ENCODE results near the gene MARCHF10.

MARCHF10 gene

DNA sequence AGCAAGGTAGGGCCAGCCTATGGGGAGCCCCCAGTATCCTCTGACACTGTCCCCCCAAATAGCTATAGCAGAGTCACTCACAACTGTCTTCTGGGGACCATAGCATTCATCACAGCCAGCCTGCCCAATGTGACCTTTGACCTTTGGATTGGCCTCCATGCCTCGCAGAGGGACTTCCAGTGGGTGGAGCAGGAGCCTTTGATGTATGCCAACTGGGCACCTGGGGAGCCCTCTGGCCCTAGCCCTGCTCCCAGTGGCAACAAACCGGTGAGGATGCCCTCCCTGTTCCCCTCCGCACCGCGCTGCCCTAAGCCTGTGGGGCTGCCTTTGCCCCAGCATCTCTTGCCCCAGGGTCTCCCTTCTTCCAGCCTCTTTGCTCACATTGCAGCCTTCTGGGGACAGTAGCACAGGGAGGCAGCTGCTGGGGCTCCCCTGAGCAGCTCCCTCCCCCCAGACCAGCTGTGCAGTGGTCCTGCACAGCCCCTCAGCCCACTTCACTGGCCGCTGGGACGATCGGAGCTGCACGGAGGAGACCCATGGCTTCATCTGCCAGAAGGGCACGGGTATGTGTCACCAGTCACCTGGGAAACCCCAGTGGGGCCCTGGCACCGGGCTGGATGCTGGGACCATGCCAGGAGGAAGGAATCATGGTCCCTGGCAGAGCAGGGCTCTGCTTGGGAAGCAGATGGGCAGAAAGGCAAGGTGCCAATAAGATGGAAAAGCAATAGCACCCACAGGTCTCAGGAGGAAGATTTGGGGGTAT lies 119.5 kb downstream of the MARCHF10 start:
- Histone ChIP-seq H3K4me1 (ENCODE audit: low read length) (no peaks in the 10 kb centered on the region), H3K36me3 (replicated peaks; ENCODE audit: low read depth, low read length) (no peaks in the 10 kb centered on the region), H3K4me2 (ENCODE audit: low read length) (no peak overlapping the region)

DNA sequence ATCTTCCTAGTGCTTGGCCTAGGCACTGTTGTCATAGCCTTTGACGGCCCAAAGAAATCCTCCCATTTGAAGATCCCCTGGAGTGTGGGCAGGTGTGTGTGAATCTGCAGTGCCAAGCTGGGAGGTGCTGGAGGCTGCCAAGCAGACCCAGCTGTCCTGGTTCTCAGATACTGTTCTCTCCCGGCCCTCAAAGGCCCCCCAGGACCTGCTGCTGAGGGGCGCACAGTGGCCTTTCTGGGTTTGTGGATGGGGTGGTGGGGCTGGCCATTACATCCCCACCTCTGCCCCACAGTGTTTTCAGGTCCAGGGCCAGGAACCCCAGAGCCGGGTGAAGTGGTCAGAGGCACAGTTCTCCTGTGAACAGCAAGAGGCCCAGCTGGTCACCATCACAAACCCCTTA lies 120.1 kb downstream of the MARCHF10 start:
- Histone ChIP-seq H3K36me3 (replicated peaks; ENCODE audit: low read depth, low read length) (no peaks in the 10 kb centered on the region), H3K9me3 (ENCODE audit: insufficient read depth, low read length) (no peaks in the 10 kb centered on the region), H3K9ac (ENCODE audit: low read length) (no peak overlapping the region), H3K27me3 (ENCODE audit: low read depth, low read length) (no peaks in the 10 kb centered on the region), H3K79me2 (ENCODE audit: low read length) (no peaks in the 10 kb centered on the region), H3K27ac (ENCODE audit: low read length) (no peak overlapping the region), H2AFZ (ENCODE audit: low read depth, low read length) (no peak overlapping the region), H3K4me3 (ENCODE audit: low read length) (no peak overlapping the region), H3K4me2 (ENCODE audit: low read length) (no peak overlapping the region), H4K20me1 (ENCODE audit: insufficient read depth, low read length) (no peaks in the 10 kb centered on the region), H3K4me1 (ENCODE audit: low read length) (no peaks in the 10 kb centered on the region)
- no peak for TF ChIP-seq EZH2phosphoT487 (IDR thresholded peaks at IDR 0.05; ENCODE audit: low read depth)
- TF ChIP-seq, protein P1, sequence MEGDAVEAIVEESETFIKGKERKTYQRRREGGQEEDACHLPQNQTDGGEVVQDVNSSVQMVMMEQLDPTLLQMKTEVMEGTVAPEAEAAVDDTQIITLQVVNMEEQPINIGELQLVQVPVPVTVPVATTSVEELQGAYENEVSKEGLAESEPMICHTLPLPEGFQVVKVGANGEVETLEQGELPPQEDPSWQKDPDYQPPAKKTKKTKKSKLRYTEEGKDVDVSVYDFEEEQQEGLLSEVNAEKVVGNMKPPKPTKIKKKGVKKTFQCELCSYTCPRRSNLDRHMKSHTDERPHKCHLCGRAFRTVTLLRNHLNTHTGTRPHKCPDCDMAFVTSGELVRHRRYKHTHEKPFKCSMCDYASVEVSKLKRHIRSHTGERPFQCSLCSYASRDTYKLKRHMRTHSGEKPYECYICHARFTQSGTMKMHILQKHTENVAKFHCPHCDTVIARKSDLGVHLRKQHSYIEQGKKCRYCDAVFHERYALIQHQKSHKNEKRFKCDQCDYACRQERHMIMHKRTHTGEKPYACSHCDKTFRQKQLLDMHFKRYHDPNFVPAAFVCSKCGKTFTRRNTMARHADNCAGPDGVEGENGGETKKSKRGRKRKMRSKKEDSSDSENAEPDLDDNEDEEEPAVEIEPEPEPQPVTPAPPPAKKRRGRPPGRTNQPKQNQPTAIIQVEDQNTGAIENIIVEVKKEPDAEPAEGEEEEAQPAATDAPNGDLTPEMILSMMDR (IDR thresholded peaks at IDR 0.05; ENCODE audit: low read depth, low read length) = no peak

More for the DNA sequence above, 119.5 kb downstream of the MARCHF10 start:
- no peaks in the 10 kb centered on the region for H3K27me3 ChIP-seq (ENCODE audit: low read depth, low read length)
- H3K4me3 ChIP-seq (ENCODE audit: low read length) = no peak overlapping the region
- H3K9ac ChIP-seq (ENCODE audit: low read length) = no peak overlapping the region
- no peak overlapping the region for H2AFZ ChIP-seq (ENCODE audit: low read depth, low read length)
- no peaks in the 10 kb centered on the region for H3K79me2 ChIP-seq (ENCODE audit: low read length)
- TF ChIP-seq, protein P1 (IDR thresholded peaks at IDR 0.05; ENCODE audit: low read depth, low read length) = no peak
- TF ChIP-seq EZH2phosphoT487 (IDR thresholded peaks at IDR 0.05; ENCODE audit: low read depth) = no peak
- H3K27ac ChIP-seq (ENCODE audit: low read length) = no peak overlapping the region
- H3K9me3 ChIP-seq (ENCODE audit: insufficient read depth, low read length) = no peaks in the 10 kb centered on the region
- H4K20me1 ChIP-seq (ENCODE audit: insufficient read depth, low read length) = no peaks in the 10 kb centered on the region

DNA sequence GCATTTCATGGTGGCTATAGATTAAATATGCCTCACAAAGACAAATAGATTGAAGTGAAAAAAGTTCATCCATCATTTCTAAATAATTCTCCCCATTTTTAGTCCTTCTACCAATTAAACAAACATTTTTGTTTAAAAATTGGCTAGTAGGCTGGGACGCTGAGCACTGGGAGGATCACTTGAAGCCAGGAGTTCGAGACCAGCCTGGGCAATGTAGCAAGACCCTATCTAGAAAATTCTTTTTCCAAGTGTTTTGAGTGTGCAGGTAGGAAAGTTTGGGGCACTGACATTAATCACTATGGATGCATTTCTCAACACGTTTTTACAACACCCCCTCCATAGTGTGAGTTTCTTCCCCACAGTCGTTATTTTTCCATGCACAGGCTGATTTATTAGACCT lies 123.9 kb downstream of the MARCHF10 start:
- no peaks in the 10 kb centered on the region for H4K20me1 ChIP-seq (ENCODE audit: insufficient read depth, low read length)
- H3K36me3 ChIP-seq (replicated peaks; ENCODE audit: low read depth, low read length) = no peaks in the 10 kb centered on the region
- TF ChIP-seq, protein P1 (IDR thresholded peaks at IDR 0.05; ENCODE audit: low read depth, low read length) = no peak
- TF ChIP-seq EZH2phosphoT487 (IDR thresholded peaks at IDR 0.05; ENCODE audit: low read depth) = no peak
- no peaks in the 10 kb centered on the region for H3K27me3 ChIP-seq (ENCODE audit: low read depth, low read length)
- H3K4me1 ChIP-seq (ENCODE audit: low read length) = no peaks in the 10 kb centered on the region
- no peak overlapping the region for H3K4me2 ChIP-seq (ENCODE audit: low read length)
- no peak overlapping the region for H3K4me3 ChIP-seq (ENCODE audit: low read length)
- no peak overlapping the region for H3K27ac ChIP-seq (ENCODE audit: low read length)
- no peaks in the 10 kb centered on the region for H3K79me2 ChIP-seq (ENCODE audit: low read length)
- no peak overlapping the region for H2AFZ ChIP-seq (ENCODE audit: low read depth, low read length)
- no peaks in the 10 kb centered on the region for H3K9me3 ChIP-seq (ENCODE audit: insufficient read depth, low read length)
- H3K9ac ChIP-seq (ENCODE audit: low read length) = no peak overlapping the region

DNA sequence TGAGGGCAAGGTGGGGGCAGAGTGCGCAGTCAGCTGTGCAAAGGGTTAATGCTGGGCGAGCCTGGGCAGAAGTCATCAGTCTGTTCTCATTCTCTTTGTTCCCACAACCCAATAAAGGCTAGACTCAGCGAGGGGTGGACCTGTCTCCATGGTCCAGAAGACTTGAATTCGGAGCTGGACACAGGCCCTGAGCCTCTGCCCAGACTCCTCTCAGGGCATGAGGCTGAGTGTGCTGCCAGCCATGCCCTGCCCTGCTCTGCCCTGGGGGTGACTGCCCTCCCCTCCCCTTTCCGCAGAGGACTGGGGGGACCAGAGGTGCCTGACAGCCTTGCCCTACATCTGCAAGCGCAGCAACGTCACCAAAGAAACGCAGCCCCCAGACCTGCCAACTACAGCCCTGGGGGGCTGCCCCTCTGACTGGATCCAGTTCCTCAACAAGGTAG lies 126.2 kb downstream of the MARCHF10 start:
- H3K4me3 ChIP-seq (ENCODE audit: low read length) = no peak overlapping the region
- H3K36me3 ChIP-seq (replicated peaks; ENCODE audit: low read depth, low read length) = no peaks in the 10 kb centered on the region
- no peaks in the 10 kb centered on the region for H3K27me3 ChIP-seq (ENCODE audit: low read depth, low read length)
- no peak for TF ChIP-seq EZH2phosphoT487 (IDR thresholded peaks at IDR 0.05; ENCODE audit: low read depth)
- TF ChIP-seq, protein P1 (IDR thresholded peaks at IDR 0.05; ENCODE audit: low read depth, low read length) = no peak
- no peaks in the 10 kb centered on the region for H3K4me1 ChIP-seq (ENCODE audit: low read length)
- no peak overlapping the region for H3K27ac ChIP-seq (ENCODE audit: low read length)
- no peaks in the 10 kb centered on the region for H3K79me2 ChIP-seq (ENCODE audit: low read length)
- H3K4me2 ChIP-seq (ENCODE audit: low read length) = no peak overlapping the region
- H3K9me3 ChIP-seq (ENCODE audit: insufficient read depth, low read length) = no peaks in the 10 kb centered on the region
- no peaks in the 10 kb centered on the region for H4K20me1 ChIP-seq (ENCODE audit: insufficient read depth, low read length)
- no peak overlapping the region for H3K9ac ChIP-seq (ENCODE audit: low read length)
- no peak overlapping the region for H2AFZ ChIP-seq (ENCODE audit: low read depth, low read length)

All from OCI-LY3 (cell line).